ENCODE data around the gene PDZD2.

DNA sequence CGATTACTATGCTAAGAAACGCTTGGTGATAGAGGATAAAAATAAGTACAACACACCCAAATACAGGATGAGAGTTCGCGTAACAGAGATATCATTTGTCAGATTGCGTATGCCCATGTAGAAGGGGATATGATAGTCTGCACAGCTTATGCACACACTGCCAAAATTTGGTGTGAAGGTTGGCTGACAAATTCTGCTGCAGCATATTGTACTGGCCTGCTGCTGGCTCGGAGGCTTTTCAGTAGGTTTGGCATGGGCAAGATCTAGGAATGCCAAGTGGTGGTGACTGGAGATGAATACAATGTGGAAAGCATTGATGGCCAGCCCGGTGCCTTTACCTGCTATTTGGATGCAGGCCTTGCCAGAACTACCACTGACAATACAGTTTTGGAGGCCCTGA is 208.4 kb downstream of the PDZD2 start:
- TF ChIP-seq, protein P1, sequence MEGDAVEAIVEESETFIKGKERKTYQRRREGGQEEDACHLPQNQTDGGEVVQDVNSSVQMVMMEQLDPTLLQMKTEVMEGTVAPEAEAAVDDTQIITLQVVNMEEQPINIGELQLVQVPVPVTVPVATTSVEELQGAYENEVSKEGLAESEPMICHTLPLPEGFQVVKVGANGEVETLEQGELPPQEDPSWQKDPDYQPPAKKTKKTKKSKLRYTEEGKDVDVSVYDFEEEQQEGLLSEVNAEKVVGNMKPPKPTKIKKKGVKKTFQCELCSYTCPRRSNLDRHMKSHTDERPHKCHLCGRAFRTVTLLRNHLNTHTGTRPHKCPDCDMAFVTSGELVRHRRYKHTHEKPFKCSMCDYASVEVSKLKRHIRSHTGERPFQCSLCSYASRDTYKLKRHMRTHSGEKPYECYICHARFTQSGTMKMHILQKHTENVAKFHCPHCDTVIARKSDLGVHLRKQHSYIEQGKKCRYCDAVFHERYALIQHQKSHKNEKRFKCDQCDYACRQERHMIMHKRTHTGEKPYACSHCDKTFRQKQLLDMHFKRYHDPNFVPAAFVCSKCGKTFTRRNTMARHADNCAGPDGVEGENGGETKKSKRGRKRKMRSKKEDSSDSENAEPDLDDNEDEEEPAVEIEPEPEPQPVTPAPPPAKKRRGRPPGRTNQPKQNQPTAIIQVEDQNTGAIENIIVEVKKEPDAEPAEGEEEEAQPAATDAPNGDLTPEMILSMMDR (IDR thresholded peaks at IDR 0.05) = no peak
- no peak for TF ChIP-seq POLR2A (IDR thresholded peaks at IDR 0.05)

All from testis (tissue), 2 donors.